Measurements from ENCODE around the gene IRF4. TPM values are rescaled to one million over a fixed set of nuclear protein-coding genes. Genes with fewer than 3 reads are reported as not detected.

Gene IRF4
- 10 to 100 TPM in 2 of 3 donors, 1 to 10 TPM in 1; 9.1 to 25.2 (median 13.0) TPM for total RNA-seq

GRCh38 chr6:391559-392440 is at the start of gene IRF4:
IRF4 (plus strand) TSS chr6:391752; CDS start chr6:393153, 1,401 bp downstream.
- H3K4me1 ChIP-seq = peaks cover 6 to 9% of the 10 kb centered on the region in 2 donors
- intact Hi-C loops (cut with DNase I; ENCODE audit: low total_unique reads) = no loop called here
- no peak for DNase-seq (ENCODE audit: low spot score in 2 of 2)
- H3K27ac ChIP-seq = peak within 1 kb of the TSS in 1 of 2 donors; percentile 55
- H3K9me3 ChIP-seq = no peaks in the 10 kb centered on the region
- H3K4me3 ChIP-seq = peak within 1 kb of the TSS; percentile 43 to 71 (median 69)
- TF ChIP-seq POLR2A (IDR thresholded peaks at IDR 0.05) (no peak), POLR2AphosphoS5 (IDR thresholded peaks at IDR 0.05) (peak in 1 of 3 donors; percentile 81)
- H3K27me3 ChIP-seq = peaks cover 11 to 73% of the 10 kb centered on the region in 2 donors
- no peaks in the 10 kb centered on the region for H3K36me3 ChIP-seq

- Histone ChIP-seq H3K27ac (no peak overlapping the region), H3K9me3 (no peaks in the 10 kb centered on the region), H3K4me3 (no peak overlapping the region), H3K4me1 (no peaks in the 10 kb centered on the region), H3K27me3 (no peaks in the 10 kb centered on the region), H3K36me3 (no peaks in the 10 kb centered on the region)
- DNase-seq (ENCODE audit: low spot score in 2 of 2) = no peak
- intact Hi-C loops (cut with DNase I; ENCODE audit: low total_unique reads) = no loop called here
- TF ChIP-seq, protein P1, sequence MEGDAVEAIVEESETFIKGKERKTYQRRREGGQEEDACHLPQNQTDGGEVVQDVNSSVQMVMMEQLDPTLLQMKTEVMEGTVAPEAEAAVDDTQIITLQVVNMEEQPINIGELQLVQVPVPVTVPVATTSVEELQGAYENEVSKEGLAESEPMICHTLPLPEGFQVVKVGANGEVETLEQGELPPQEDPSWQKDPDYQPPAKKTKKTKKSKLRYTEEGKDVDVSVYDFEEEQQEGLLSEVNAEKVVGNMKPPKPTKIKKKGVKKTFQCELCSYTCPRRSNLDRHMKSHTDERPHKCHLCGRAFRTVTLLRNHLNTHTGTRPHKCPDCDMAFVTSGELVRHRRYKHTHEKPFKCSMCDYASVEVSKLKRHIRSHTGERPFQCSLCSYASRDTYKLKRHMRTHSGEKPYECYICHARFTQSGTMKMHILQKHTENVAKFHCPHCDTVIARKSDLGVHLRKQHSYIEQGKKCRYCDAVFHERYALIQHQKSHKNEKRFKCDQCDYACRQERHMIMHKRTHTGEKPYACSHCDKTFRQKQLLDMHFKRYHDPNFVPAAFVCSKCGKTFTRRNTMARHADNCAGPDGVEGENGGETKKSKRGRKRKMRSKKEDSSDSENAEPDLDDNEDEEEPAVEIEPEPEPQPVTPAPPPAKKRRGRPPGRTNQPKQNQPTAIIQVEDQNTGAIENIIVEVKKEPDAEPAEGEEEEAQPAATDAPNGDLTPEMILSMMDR (IDR thresholded peaks at IDR 0.05) = no peak
- TF ChIP-seq POLR2A (IDR thresholded peaks at IDR 0.05) (no peak), POLR2AphosphoS5 (IDR thresholded peaks at IDR 0.05) (no peak)
Measured at GRCh38 chr6:341914-342831, 49.4 kb upstream of the IRF4 start.

- intact Hi-C loops (cut with DNase I; ENCODE audit: low total_unique reads) = no loop called here
- Histone ChIP-seq H3K4me1 (no peaks in the 10 kb centered on the region), H3K9me3 (no peaks in the 10 kb centered on the region), H3K36me3 (no peaks in the 10 kb centered on the region), H3K27me3 (no peaks in the 10 kb centered on the region), H3K27ac (no peak overlapping the region), H3K4me3 (no peak overlapping the region)
- TF ChIP-seq, protein P1 (IDR thresholded peaks at IDR 0.05) = no peak
- no peak for TF ChIP-seq POLR2A (IDR thresholded peaks at IDR 0.05)
- no peak for TF ChIP-seq POLR2AphosphoS5 (IDR thresholded peaks at IDR 0.05)
- DNase-seq (ENCODE audit: low spot score in 2 of 2) = no peak
Measured at GRCh38 chr6:342832-343179, 48.7 kb upstream of the IRF4 start.

DNA sequence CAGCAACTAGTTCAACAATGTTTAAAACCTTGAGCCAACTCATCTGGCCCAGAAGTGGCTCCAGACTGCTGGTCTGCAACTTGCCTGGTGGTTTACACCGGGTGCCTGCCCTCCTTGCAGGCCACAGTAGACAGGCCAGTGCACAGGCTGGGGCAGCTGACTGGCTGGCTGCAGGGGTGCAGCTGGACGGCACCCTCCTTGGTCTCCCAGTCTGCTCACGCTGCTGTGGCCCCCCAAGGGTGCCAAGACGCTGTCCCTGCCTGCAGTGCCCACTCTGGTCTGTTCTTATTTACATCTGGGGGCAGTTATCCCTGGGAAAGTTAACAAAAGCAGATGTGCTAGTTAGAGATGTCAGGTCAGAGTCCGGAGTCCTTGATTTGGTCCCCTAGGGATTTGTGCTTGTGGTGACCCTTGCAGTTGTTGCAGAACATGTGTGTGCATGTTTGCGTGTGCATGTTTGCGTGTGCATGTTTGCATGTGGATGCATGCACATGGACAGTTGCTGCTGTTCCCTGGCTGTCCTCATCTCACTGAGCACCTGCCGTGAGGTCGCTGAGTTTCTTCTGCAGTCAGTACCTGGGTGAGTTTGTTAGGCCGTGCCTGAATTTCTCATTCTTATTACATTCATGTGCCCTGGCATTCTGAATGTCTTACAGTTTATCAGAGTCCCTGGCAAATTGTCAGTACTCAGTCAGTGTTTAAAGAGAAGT is 48.2 kb upstream of the IRF4 start:
- no peak overlapping the region for H3K4me3 ChIP-seq
- H3K27me3 ChIP-seq = no peaks in the 10 kb centered on the region
- H3K4me1 ChIP-seq = no peaks in the 10 kb centered on the region
- TF ChIP-seq, protein P1 (IDR thresholded peaks at IDR 0.05) = no peak
- no peaks in the 10 kb centered on the region for H3K36me3 ChIP-seq
- no peak for DNase-seq (ENCODE audit: low spot score in 2 of 2)
- H3K9me3 ChIP-seq = no peaks in the 10 kb centered on the region
- no peak overlapping the region for H3K27ac ChIP-seq
- intact Hi-C loops (cut with DNase I; ENCODE audit: low total_unique reads) = no loop called here

All from breast epithelium (tissue), 4 donors.